GF-D8 (cell line): ENCODE results near the gene RPS27L.

ENCODE experiments used
- DNase-seq: peaks from one replicate; lab custom pipeline; 2025; lab: John Stamatoyannopoulos, UW

Gene RPS27L

GRCh38 chr15:63188247-63188925 is 31.1 kb upstream of the RPS27L start:
- no peak for DNase-seq

DNA sequence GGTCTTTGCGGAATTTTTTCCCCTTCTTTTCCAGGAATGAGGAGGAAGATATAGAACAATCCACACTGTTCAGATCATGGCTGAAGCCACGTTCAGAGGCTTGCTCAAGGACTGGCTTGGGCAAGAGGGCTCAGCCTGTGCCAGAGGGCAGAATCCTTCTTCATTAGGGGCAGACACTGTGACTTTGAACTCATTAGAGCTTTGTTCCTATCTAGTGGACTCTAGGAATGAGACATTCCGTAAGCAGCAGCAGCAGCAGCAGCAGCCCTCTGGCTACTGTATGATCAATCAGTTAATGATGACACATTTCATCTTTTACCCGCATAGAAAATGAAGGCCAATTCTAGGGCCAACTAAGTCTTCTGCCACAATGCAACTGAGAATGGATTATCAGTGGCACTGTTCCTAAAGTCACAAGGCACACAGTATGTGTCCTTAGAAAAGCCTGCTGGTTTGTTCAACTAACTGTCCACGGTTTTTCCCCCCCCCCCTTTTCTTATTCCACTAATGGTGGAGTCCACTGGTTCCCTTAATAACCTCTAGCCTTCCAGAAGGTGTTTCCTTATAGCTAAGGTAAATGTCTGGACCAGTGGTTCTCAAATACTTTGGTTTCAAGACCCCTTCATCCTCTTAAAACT is 30.4 kb upstream of the RPS27L start:
- DNase-seq, result no peak

DNA sequence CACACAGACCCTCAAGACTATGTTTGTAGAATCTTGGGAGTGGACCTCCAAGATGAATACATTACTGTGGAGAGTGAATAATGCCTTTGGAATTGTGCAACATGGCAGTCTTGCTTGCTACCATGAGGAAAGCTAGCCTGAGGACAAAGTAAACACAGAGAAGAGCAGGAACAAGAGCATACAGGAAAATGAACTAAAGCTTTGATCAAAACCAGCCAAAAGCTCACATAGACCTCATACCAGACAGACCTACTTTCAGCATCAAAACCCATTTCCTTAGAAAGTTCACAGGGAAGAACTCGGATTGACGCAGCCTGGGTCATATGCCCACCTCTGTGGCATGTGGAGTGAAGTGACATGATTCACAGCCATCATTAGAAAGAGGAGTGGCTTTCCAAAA is 28.8 kb upstream of the RPS27L start:
- DNase-seq, result no peak

- no peak for DNase-seq
Observed at GRCh38 chr15:63185206-63185605, 27.9 kb upstream of the RPS27L start.

- no peak for DNase-seq
Observed at GRCh38 chr15:63181648-63182047, 24.4 kb upstream of the RPS27L start.

- DNase-seq, result no peak
Observed at GRCh38 chr15:63180746-63181145, 23.5 kb upstream of the RPS27L start.

DNA sequence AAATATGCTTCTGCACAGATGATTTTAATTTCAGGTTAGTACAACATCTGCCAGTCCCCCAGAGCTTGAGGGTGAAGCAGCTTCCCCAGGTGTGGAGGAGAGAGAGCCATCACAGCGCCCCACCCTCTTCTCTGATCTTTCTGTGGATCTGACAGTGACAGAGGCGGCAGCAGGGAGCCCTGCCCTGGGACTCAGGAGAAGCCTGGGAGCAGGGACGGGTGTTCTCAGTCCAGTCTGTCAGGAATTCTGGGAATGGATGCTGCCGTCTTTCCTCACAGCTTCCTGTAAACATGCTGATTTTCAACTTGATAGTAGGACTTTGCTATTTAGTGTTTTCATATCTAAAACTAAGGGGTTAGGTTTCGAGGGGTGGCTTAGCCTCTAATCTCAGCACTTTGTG is 20.8 kb upstream of the RPS27L start:
- DNase-seq, result no peak

- no peak for DNase-seq
Observed at GRCh38 chr15:63176302-63176701, 19.0 kb upstream of the RPS27L start.

DNA sequence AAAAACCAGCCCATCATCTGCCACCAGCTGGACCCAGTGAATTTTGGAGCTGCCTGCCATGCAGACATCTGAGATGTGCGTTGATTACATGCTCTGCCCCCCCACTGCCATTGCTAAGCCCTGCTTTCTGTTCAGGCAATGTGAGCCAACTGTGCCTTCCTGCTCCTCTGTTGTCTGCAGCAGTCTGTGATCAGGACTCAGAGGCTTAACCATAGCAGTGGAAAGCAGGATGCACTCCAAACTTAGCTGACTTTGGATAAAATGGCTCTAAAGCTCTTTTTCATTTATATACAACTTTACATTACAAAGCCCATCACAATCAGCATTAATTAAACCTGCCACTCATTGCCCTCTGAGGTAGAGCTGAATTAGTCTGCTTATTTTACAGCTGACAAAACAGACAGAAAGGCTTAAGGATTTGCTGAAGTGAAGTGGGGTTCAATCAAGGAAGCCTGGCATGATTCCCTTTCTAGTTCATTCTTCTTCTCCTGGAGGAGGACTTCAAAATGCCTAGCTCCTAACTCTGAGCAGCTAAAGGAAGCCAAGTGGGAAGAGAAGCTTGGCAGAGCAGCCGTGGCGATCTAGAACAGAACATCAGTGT is 15.7 kb upstream of the RPS27L start:
- no peak for DNase-seq

DNA sequence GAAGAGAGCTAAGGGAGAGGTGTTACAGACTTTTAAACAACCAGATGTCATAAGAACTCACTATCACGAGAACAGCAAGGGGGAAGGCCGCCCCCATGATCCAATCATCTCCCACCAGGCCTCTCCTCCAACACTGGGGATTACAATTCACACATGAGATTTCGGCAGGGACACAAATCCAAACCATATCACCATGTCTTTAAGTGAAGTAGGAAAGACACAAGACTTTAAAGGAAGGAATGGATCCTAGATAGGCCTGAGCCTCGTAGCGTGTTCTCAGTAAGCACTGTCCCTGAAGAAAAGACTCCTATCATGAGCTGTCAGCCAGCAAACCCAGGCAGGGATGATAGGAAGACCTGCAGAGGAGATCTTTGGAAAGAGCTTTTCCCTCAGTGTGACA is 15.1 kb upstream of the RPS27L start:
- DNase-seq, result no peak

GRCh38 chr15:63169788-63170187 is 12.5 kb upstream of the RPS27L start:
- no peak for DNase-seq

- DNase-seq, result peak; percentile 21
Observed at GRCh38 chr15:63166219-63166618, 8.9 kb upstream of the RPS27L start.

- no peak for DNase-seq
Observed at GRCh38 chr15:63165166-63165859, 8.0 kb upstream of the RPS27L start.

GRCh38 chr15:63163217-63163616 is 5.9 kb upstream of the RPS27L start:
- DNase-seq, result no peak

DNA sequence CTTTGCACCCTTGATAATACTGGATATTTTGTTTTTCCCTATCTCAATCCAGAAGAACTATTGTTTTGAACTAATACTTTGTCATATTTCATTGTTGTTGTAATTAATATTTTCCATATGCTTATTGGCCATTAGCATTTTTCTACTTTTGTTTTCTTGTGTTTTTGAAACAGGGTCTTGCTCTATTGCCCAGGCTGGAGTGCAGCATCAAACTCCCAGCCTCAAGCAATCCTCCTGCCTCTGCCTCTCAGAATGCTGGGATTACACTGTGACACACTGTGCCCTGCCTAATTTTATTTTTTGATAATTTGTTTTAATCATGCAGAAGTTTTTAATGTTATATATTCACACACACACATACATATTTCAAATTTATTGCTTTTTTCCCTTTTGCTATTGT is 3.4 kb upstream of the RPS27L start:
- DNase-seq, result no peak

DNA sequence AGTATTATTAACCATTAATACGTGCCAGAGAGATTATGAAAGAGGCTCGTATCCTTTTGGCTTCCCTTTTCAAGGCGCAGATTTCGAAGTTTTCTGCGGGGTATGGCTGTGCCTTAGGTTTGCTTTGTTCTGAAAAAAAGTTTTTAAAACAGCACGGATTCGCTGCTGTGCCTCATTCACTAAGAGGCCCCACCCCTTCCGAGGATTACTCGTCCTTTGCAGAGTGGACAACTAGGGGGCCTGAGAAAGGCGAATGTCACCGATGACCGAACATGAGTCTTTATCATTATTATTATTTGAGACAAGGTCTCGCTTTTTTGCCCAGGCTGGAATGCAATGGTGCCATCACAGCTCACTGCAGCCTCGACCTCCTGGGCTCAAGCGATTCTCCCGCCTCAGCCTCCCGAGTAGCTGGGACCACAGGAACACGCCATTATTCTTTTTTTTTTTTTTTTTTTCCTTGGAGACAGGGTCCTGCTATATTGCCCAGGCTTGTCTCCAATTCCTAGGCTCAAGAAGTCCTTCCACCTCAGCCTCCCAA is 684 bp upstream of the RPS27L start:
- DNase-seq, result no peak

DNA sequence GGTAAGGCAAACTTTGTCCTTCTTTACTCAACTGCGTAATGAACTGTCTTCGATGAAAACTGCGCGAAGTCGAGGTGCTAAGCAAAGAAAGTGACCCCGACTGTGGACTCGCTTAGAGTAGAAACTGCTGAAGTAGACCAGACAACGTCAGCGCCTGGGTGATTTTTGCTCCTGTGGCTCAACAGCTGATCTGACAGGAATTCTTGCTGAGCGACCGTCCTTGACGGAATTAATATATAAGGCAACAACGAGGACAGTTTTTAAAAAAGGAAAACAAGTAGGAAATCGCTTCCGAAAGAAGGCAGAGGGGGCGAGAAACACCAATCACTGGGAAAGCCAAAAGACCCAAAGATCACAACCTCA is 541 bp downstream of the RPS27L start:
- DNase-seq, result no peak

DNA sequence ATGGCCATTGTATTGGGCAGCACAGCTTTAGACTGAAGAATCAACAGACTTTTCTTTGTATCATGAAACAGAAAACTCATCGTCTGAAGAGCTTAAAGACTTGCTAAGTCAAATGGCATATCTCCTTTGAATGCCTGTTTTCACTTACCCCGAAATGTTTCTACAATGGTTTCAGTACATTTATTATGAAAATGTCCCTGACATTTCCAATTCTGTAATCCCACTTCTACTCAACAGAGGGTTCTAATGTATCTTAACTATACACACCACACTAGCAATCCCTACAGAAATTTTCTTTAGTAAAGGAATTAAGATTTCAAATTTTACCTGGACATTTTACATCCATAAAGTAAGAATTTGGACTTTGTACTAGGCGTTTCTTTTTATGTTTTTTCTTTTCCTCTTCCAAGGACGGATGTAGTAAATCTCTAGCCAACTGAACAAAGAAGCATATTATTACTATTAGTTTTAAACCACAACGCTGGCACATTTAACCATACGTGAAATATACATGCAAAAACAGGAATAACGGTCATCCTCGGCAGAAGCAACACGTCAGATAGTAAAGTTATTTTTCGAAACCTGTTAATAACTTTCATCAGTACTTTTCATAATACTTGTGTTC is 1.1 kb downstream of the RPS27L start:
- no peak for DNase-seq

DNA sequence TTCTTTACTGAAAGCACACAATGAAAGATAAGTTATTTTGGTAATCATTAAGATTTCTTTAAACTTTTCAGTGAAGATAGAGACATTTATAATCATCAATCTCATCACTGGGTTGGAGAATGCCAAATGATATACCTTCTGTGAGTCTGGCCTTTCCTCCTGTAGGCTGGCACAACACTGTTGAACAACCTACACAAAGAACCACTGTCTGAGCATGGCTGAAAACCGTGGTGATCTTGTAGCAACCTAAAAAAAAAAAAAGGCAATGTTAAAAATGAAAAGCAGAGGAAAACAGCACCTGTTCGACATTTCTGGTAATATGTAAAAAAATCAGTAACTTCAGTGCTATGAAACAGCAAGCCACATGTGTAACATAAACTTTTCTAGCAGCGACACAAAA is 1.8 kb downstream of the RPS27L start:
- no peak for DNase-seq

DNA sequence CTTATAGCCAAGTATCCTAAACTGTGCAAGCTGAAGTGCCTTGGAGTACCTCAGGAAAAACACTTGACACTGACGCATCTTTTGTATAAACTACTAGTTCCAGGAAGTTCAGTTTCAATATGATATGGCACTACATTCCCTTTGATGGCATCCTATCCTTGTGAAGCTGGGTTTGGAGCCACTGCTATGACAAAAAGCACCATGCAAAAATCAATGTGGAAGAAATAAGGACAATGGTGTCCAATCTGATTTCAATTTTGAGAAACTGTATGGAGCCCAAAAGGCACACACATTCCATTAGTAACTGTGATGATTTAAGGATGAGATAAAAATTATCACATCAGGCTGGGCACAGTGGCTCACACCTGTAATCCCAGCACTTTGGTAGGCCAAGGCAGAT is 5.6 kb downstream of the RPS27L start:
- no peak for DNase-seq

DNA sequence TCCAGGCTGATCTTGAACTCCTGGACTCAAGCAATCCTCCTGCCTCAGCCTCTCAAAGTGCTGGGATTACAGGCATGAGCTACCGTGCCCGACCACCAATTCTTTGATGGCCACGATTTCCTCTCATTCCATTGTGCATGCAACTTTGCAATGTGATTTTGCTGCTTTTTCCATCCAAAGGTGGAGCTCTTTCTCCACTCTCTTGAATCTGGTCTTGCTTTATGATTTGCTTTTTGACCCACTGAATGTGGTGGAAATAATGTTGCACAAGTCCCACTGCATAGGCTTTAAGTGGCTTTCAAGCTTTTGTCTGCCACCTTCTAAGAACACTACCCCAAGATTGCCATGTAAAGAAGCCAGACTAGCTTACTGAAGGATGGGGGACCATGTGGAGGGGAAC is 10.6 kb downstream of the RPS27L start:
- no peak for DNase-seq

DNA sequence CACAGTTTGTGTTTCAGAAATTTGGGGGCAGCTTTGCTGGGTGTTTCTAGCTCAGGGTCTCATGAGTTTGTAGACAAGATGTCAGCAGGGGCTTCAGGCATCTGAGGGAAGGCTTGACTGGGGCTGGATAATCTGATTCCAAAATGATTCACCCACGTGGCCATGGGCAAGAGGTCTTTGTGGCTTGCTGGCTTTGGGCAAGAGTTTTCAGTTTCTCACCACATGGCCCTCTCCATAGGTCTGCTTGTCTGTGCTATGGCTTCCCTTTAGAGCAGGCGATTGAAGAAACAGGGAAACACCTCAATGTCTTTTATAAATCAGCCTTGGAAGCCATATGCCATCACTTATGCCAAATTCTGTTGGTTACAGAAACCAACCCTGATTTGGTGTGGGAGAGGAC is 11.9 kb downstream of the RPS27L start:
- no peak for DNase-seq
